K562 (cell line): ENCODE measurements around the gene TEX53. TPM values are rescaled to one million over a fixed set of nuclear protein-coding genes. Genes with fewer than 3 reads are reported as not detected.

Experiments
- ATAC-seq: fragments of 200-7000 bp; cut with Tn5 transposase; 3 replicates; pipeline ENCODE4 v1.9.1; 2020; ENCODE audit warnings: moderate library complexity
- BruUV-seq: library from RNA; stranded (reverse); fragments of 400-500 nt; replicated peaks from 2 replicates; lab custom pipeline; 2021; lab: Mats Ljungman, UMichigan
- CTCF ChIA-PET: fragments of 300-600 bp; formaldehyde crosslinking; extraction: SDS; loops from one replicate; lab custom pipeline; 2021; ENCODE audit warnings: low intra/inter-chr PET ratio; lab: Yijun Ruan, JAX
- POLR2A ChIA-PET: fragments of 300-600, 350-650 bp; sonication (Branson Sonifier 250); formaldehyde crosslinking; extraction: SDS; loops from one replicate; lab custom pipeline; 2021; ENCODE audit warnings: antibody characterized with exemption, inconsistent platforms; lab: Yijun Ruan, JAX
- DNase-seq, 4 experiments: peaks; one replicate each; pipeline versions ENCODE4 v3.0.0 to v3.0.0-alpha.2; 2011 to 2018; ENCODE audit warnings: low spot score in 3 of 4, mixed read lengths in 3 of 4; ENCODE audit errors: extremely low read depth in 1 of 4
- FAIRE-seq: peaks from 2 replicates; lab custom pipeline; 2011; peaks lifted over from hg19 to GRCh38; lab: Jason Lieb, UNC
- H2AFZ ChIP-seq: 2 replicates; pipeline ENCODE4 v1.6.0; 2011; ENCODE audit warnings: low read depth, low read length, control low read depth, inconsistent platforms
- H3K27ac ChIP-seq: fragments of 200-600 bp; 3 replicates; pipeline ENCODE4 v1.8.0; 2011; ENCODE audit warnings: low read depth, mild to moderate bottlenecking, control low read depth, inconsistent platforms, low read length, moderate library complexity, mixed read lengths; ENCODE audit errors: extremely low read depth
- H3K27me3 ChIP-seq, 2 experiments: fragments of 300-600 bp in 1 of 2; 2 replicates in 1 of 2; 3 replicates in 1 of 2; pipeline versions ENCODE4 v1.6.0 to v1.8.0; 2011; ENCODE audit warnings: inconsistent platforms in 2 of 2, low read length in 2 of 2, mild to moderate bottlenecking in 1 of 2, mixed read lengths in 1 of 2, moderate library complexity in 1 of 2; ENCODE audit not compliant: control insufficient read depth in 2 of 2, insufficient read depth in 2 of 2
- H3K36me3 ChIP-seq: fragments of 300-600 bp; 3 replicates; pipeline ENCODE4 v1.8.0; 2011; ENCODE audit warnings: mild to moderate bottlenecking, low read length, inconsistent platforms; ENCODE audit not compliant: control insufficient read depth, insufficient read depth
- H3K4me1 ChIP-seq, 2 experiments: fragments of 200-600 bp in 1 of 2; replicated peaks in 1 of 2; 2 replicates in 1 of 2; 3 replicates in 1 of 2; pipeline versions ENCODE4 v1.5.1 to v1.8.0; 2011; ENCODE audit warnings: inconsistent platforms in 2 of 2, low read length in 2 of 2, mild to moderate bottlenecking in 1 of 2, mixed read lengths in 1 of 2, moderate library complexity in 1 of 2; ENCODE audit not compliant: control insufficient read depth in 2 of 2, insufficient read depth in 2 of 2
- H3K4me2 ChIP-seq: 2 replicates; pipeline ENCODE4 v1.6.1; 2011; ENCODE audit warnings: low read length, control low read depth, inconsistent platforms, mixed read lengths; ENCODE audit not compliant: insufficient read depth
- H3K4me3 ChIP-seq: fragments of 200-600 bp; sonication (generic), shearing (Covaris generic); 2 replicates; pipeline ENCODE4 v1.5.1; 2016; ENCODE audit warnings: control low read depth, inconsistent platforms
- H3K79me2 ChIP-seq: fragments of 200-600 bp; 3 replicates; pipeline ENCODE4 v1.8.0; 2011; ENCODE audit warnings: low read length, inconsistent platforms; ENCODE audit not compliant: control insufficient read depth, insufficient read depth
- H3K9ac ChIP-seq, 2 experiments: 2 replicates each; pipeline versions ENCODE4 v1.6.0 to v1.6.1; 2011; ENCODE audit warnings: low read depth in 2 of 2, low read length in 2 of 2, control low read depth in 1 of 2, inconsistent platforms in 1 of 2, mild to moderate bottlenecking in 1 of 2, mixed read lengths in 1 of 2; ENCODE audit not compliant: insufficient read depth in 1 of 2
- H3K9me1 ChIP-seq: one replicate; pipeline ENCODE4 v1.6.0; 2011; ENCODE audit warnings: inconsistent platforms, mild to moderate bottlenecking, low read length, moderate library complexity; ENCODE audit not compliant: control insufficient read depth, insufficient read depth
- H3K9me3 ChIP-seq: replicated peaks from 2 replicates; pipeline ENCODE4 v1.5.1; 2011; ENCODE audit warnings: low read depth, low read length, inconsistent platforms; ENCODE audit not compliant: control insufficient read depth, insufficient read depth
- H4K20me1 ChIP-seq: replicated peaks from 2 replicates; pipeline ENCODE4 v1.6.1; 2011; ENCODE audit warnings: low read length, inconsistent platforms, mixed read lengths; ENCODE audit not compliant: control insufficient read depth, insufficient read depth
- BACH1 ChIP-seq: fragments of 200-800 bp; sonication (Bioruptor generic); IDR thresholded peaks from 2 replicates; pipeline ENCODE4 v1.6.1; 2016; ENCODE audit warnings: missing genetic modification characterization, missing compliant biosample characterization
- EHMT2 ChIP-seq: fragments of 450-650 bp; IDR thresholded peaks from 2 replicates; pipeline ENCODE4 v1.6.1; 2018; ENCODE audit warnings: antibody characterized with exemption
- FOXA3 ChIP-seq, 2 experiments: fragments of 450-650 bp in 1 of 2; sonication (generic) in 1 of 2; formaldehyde crosslinking; IDR thresholded peaks in 1 of 2; conservative IDR thresholded peaks in 1 of 2; 2 replicates each; pipeline versions ENCODE4 v1.4.0 to v1.8.0; 2020 to 2022; ENCODE audit warnings: mild to moderate bottlenecking in 2 of 2, missing genetic modification reagents in 1 of 2
- FOXP1 ChIP-seq: sonication (generic); formaldehyde crosslinking; IDR thresholded peaks from 2 replicates; pipeline ENCODE4 v1.8.0; 2022; ENCODE audit warnings: mild to moderate bottlenecking, missing genetic modification reagents
- HDAC2 ChIP-seq: fragments of 450-650 bp; IDR thresholded peaks from 2 replicates; pipeline ENCODE4 v1.6.1; 2016; ENCODE audit warnings: mild to moderate bottlenecking
- MTA3 ChIP-seq: fragments of 450-650 bp; formaldehyde crosslinking; IDR thresholded peaks from 2 replicates; pipeline ENCODE4 v1.6.1; 2017; ENCODE audit warnings: mild to moderate bottlenecking, borderline replicate concordance
- POLR3A ChIP-seq: IDR thresholded peaks from 2 replicates; pipeline ENCODE4 v1.6.1; 2011; ENCODE audit warnings: borderline replicate concordance, mild to moderate bottlenecking, moderate library complexity; ENCODE audit not compliant: insufficient read length, insufficient read depth; ENCODE audit errors: extremely low read depth
- SAFB2 ChIP-seq: fragments of 200-400 bp; formaldehyde crosslinking; IDR thresholded peaks from 2 replicates; pipeline ENCODE4 v1.6.1; 2018; ENCODE audit warnings: borderline replicate concordance, low read length, low read depth, moderate library complexity; ENCODE audit not compliant: severe bottlenecking
- TRIM28 ChIP-seq: fragments of 450-650 bp; IDR thresholded peaks from 2 replicates; pipeline ENCODE4 v1.6.1; 2017
- WGBS: fragments of 100-300 bp; shearing (Covaris generic); methylation state at CpG from one replicate; pipeline ENCODE4 v1.1.6; 2016; ENCODE audit warnings: low coverage, mixed read lengths; ENCODE audit not compliant: insufficient coverage; ENCODE audit errors: missing lambda C conversion rate; 5-methylcytosine and 5-hydroxymethylcytosine counted together
- in situ Hi-C: fragments of 300-500 bp; cut with MboI; formaldehyde crosslinking; loops from 4 replicates; pipeline ENCODE4 v1.15.0; 2018; ENCODE audit warnings: inconsistent platforms, mixed read lengths
- intact Hi-C: fragments of 100-400 bp; cut with micrococcal nuclease; formaldehyde crosslinking; loops from 2 replicates; pipeline ENCODE4 v1.14.2; 2022
- polyA plus RNA-seq, 8 experiments: library from polyadenylated mRNA; depleted of rRNA in 4 of 8; stranded (reverse) in 5 of 8; unstranded in 3 of 8; fragments of >200 nt; fragmentation: Nextera tagmentation in 2 of 8; fragmentation: Illumina TruSeq in 1 of 8; extraction: Ambion mirVana in 2 of 8; extraction: Trizol in 1 of 8; gene quantifications; 2 replicates each; pipeline versions ENCODE4 v1.2.1 to v1.2.3, GENCODE V29; 2011 to 2014; ENCODE audit warnings: inconsistent platforms in 1 of 8, missing spikeins in 1 of 8
- total RNA-seq, 7 experiments: library from RNA; depleted of rRNA in 6 of 7; stranded (reverse); fragments of >200 nt in 6 of 7; fragmentation: Illumina TruSeq in 2 of 7; extraction: Trizol in 2 of 7; gene quantifications; 2 replicates each; pipeline versions ENCODE4 v1.2.1 to v1.2.3, GENCODE V29; 2011 to 2021; ENCODE audit warnings: low replicate concordance in 1 of 7

The TEX53 gene
- total and polyA plus RNA-seq, 9 of the 15 experiments (the other 6 are each of a cell fraction or from before 2014, with no cell fraction given): not detected

GRCh38 chr9:114611516-114612271 is 45.9 kb downstream of the TEX53 start (continued):
- 0 out of 4 replicates have a peak, but pooled peaks of 1 of the 2 experiments have one; percentile 32 for TF ChIP-seq FOXA3 (CRISPR knock-in tag; conservative IDR thresholded peaks at IDR 0.05 in 1 of 2, IDR thresholded peaks at IDR 0.05 in 1 of 2)

DNA sequence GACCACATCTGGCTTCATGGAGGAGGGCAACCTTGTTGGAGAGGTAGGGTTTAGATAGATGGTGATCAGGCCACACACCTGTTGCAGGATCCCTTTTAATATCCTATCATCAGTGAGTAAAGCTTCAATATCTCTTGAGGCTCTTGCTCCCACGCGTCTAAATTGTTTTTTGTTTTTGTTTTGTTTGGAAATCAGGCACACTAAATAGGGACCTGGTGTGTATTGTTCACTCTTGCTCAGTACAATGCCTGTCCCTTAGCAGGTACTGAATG is 49.1 kb downstream of the TEX53 start:
- DNase-seq (no peak), ATAC-seq (no peak), FAIRE-seq (no peak)
- Histone ChIP-seq H3K4me1 (peaks cover 15 to 18% of the 10 kb centered on the region in 2 experiments; a peak in 4 of 5 replicates), H3K4me2 (no peak overlapping the region), H3K9ac (no peak overlapping the region), H3K9me1 (no peaks in the 10 kb centered on the region), H3K27ac (no peak overlapping the region), H4K20me1 (no peaks in the 10 kb centered on the region), H3K79me2 (peaks cover 29% of the 10 kb centered on the region), H3K4me3 (no peak overlapping the region), H3K27me3 (no peaks in the 10 kb centered on the region), H3K9me3 (no peaks in the 10 kb centered on the region), H2AFZ (no peak overlapping the region), H3K36me3 (no peaks in the 10 kb centered on the region)
- ChIA-PET POLR2A (interaction anchor here (0.6 kb wide), 1 partner anchor 109 kb away, joined by 3 read pairs; no protein-coding TSS in a partner anchor), CTCF (no interaction called here)
- in situ Hi-C loops: no loop called here
- TF ChIP-seq FOXP1 (CRISPR knock-in tag) (no peak), SAFB2 (no peak), TRIM28 (no peak), POLR3A (no peak), EHMT2 (no peak), BACH1 (no peak), MTA3 (no peak), HDAC2 (no peak)
- BruUV-seq: no TSS peak
- 84% methylated on average over 2 of the region's 2 CpGs for WGBS
- intact Hi-C loops: no loop called here
